GM12891 (cell line): ENCODE data around the gene HMGN1.

Experiments used
- PAX5 ChIP-seq: IDR thresholded peaks from 2 replicates; pipeline ENCODE4 v1.6.1; 2011; ENCODE audit warnings: low read length, moderate library complexity, mild to moderate bottlenecking; ENCODE audit not compliant: insufficient read depth, severe bottlenecking
- POLR2A ChIP-seq: IDR thresholded peaks from 2 replicates; pipeline ENCODE4 v1.6.1; 2011; ENCODE audit warnings: low read depth, low read length, control low read depth
- POLR2AphosphoS5 ChIP-seq: IDR thresholded peaks from 2 replicates; pipeline ENCODE4 v1.6.1; 2011; ENCODE audit warnings: low read depth, low read length, control low read depth
- POU2F2 ChIP-seq: IDR thresholded peaks from 2 replicates; pipeline ENCODE4 v1.6.1; 2011; ENCODE audit warnings: low read depth, mild to moderate bottlenecking, control low read depth, low read length, moderate library complexity
- SPI1 ChIP-seq: IDR thresholded peaks from 2 replicates; pipeline ENCODE4 v1.6.1; 2011; ENCODE audit warnings: low read depth, low read length, control low read depth
- TAF1 ChIP-seq: IDR thresholded peaks from 2 replicates; pipeline ENCODE4 v1.6.1; 2011; ENCODE audit warnings: low read depth, low read length, control low read depth

DNA sequence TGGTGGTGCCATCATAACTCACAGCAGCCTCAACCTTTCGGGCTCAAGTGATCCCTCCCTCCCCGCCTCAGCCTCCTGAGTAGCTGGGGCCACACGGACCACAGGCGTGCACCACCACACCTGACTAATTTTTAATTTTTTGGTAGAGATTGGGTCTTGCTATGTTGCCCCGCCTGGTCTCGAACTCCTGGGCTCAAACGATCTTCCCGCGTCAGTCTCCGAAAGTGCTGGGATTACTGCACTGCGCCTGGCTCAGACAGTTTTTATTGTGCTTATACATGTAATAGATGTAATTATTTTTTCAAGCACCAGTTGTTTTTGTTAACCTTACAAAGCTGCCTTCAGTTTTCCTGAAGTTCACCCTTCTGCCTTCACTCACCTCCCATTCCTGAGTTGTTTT lies 38.0 kb upstream of the HMGN1 start:
- TF ChIP-seq POLR2AphosphoS5 (no peak), TAF1 (no peak), POLR2A (no peak), SPI1 (no peak), POU2F2 (no peak), PAX5 (no peak)
